Measurements from ENCODE around the gene ABCB6. TPM values are rescaled to one million over a fixed set of nuclear protein-coding genes. Genes with fewer than 3 reads are reported as not detected.
A peak's percentile ranks its signal among the peaks of the same experiment; 100 is the strongest.

The ABCB6 gene
- total and polyA plus RNA-seq, 10 of the 15 experiments (the other 5 are each of a cell fraction or from before 2014, with no cell fraction given): 2.3 to 22.1 (median 13.8) TPM

GRCh38 chr2:219247678-219248642, 29.2 kb upstream of the ABCB6 start:
- TF ChIP-seq IKZF2 (IDR thresholded peaks at IDR 0.05): peak in 1 of 2 experiments; percentile 12; a peak in 1 of 4 replicates
- TF ChIP-seq SPI1 (IDR thresholded peaks at IDR 0.05; ENCODE audit: borderline replicate concordance, insufficient read depth, low read depth, low read length): no peak
- TF ChIP-seq IRF5 (IDR thresholded peaks at IDR 0.05; ENCODE audit: borderline replicate concordance): no peak
- no peak for TF ChIP-seq SREBF2 (IDR thresholded peaks at IDR 0.05; ENCODE audit: low read length)
- 0 out of 2 replicates have a peak, but pooled peaks have one; percentile 41 for TF ChIP-seq ZBTB33 (IDR thresholded peaks at IDR 0.05)
- no peak for TF ChIP-seq ZBTB40 (IDR thresholded peaks at IDR 0.05; ENCODE audit: borderline replicate concordance)
- peak; percentile 18; the same call in 1 of the 2 replicates for TF ChIP-seq RUNX3 (IDR thresholded peaks at IDR 0.05; ENCODE audit: low read length)
- TF ChIP-seq RB1 (IDR thresholded peaks at IDR 0.05; ENCODE audit: borderline replicate concordance): no peak
- Histone ChIP-seq H3K4me1 (ENCODE audit: control insufficient read depth, insufficient read depth, low read length) (peaks cover 53% of the 10 kb centered on the region), H3K36me3 (ENCODE audit: control insufficient read depth in 2 of 2, insufficient read depth in 2 of 2, low read length in 1 of 2) (peaks cover 12 to 19% of the 10 kb centered on the region in 2 experiments), H4K20me1 (ENCODE audit: control insufficient read depth, insufficient read depth) (0 out of 2 replicates have a peak, but pooled peaks cover 4% of the 10 kb centered on the region), H3K4me2 (ENCODE audit: control insufficient read depth, insufficient read depth) (peak overlapping the region; percentile 35), H3K27ac (ENCODE audit: control insufficient read depth, insufficient read depth) (peak overlapping the region; percentile 45), H3K9me3 (replicated peaks; ENCODE audit: control insufficient read depth, insufficient read depth, low read length) (no peaks in the 10 kb centered on the region), H3K4me3 (no peak overlapping the region; the same call in 1 of the 2 replicates), H2AFZ (ENCODE audit: control insufficient read depth, low read depth, low read length) (no peak overlapping the region), H3K27me3 (replicated peaks in 1 of 2; ENCODE audit: control insufficient read depth in 2 of 2, insufficient read depth in 2 of 2, low read length in 1 of 2) (no peaks in the 10 kb centered on the region), H3K9ac (ENCODE audit: control insufficient read depth, insufficient read depth, low read length) (no peak overlapping the region), H3K79me2 (ENCODE audit: control insufficient read depth, insufficient read depth, low read length) (peaks cover 52% of the 10 kb centered on the region)
- ChIA-PET RAD21 (ENCODE audit: unreplicated experiment) (interaction anchor here (1.3 to 3.2 kb wide), 7 partner anchors 9 to 76 kb away, joined by 4 to 46 read pairs (median 14); partner anchors contain the start of genes CNPPD1, DNAJB2 and ZFAND2B), SMC1A (ENCODE audit: uncharacterized antibody, unreplicated experiment) (interaction anchor here (0.9 to 8.6 kb wide), 7 partner anchors 9 to 71 kb away, joined by 3 to 98 read pairs (median 12); partner anchors contain the start of genes ANKZF1, ATG9A, CNPPD1 and DNAJB2), CTCF (interaction anchor here (0.6 to 5.5 kb wide), 6 partner anchors 30 to 89 kb away, joined by 3 to 69 read pairs (median 10); partner anchors contain the start of genes DNAJB2 and SLC23A3), POLR2A (interaction anchor here (0.6 to 9.0 kb wide), 8 partner anchors 9 to 98 kb away, joined by 3 to 160 read pairs (median 16); partner anchors contain the start of genes ANKZF1, ATG9A, CNPPD1 and DNAJB2)
- WGBS (ENCODE audit: insufficient coverage, insufficient replicate concordance, low lambda C conversion rate, missing lambda C conversion rate): 57% methylated on average over 17 of the region's 17 CpGs
- intact Hi-C loops (cut with micrococcal nuclease; ENCODE audit: unreplicated experiment): no loop called here
- in situ Hi-C loops (cut with MboI): no loop called here
- FAIRE-seq (no peak), DNase-seq (ENCODE audit: low read depth, low spot score) (no peak), ATAC-seq (peak; percentile 11; the same call in 2 of the 3 replicates)
- no TSS peak for BruUV-seq (replicated peaks)

All from GM12878 (cell line).